ENCODE results near the gene ATG13. TPM values are rescaled to one million over a fixed set of nuclear protein-coding genes. Genes with fewer than 3 reads are reported as not detected.
"Not testable (repeated sequence)": the region's sequence is repeated elsewhere in the genome, so short reads cannot be mapped to it uniquely, and the experiment has no call there.

Gene ATG13
- total RNA-seq, 4 donors from 2014 or later: 68.8 to 94.3 (median 90.2) TPM

DNA sequence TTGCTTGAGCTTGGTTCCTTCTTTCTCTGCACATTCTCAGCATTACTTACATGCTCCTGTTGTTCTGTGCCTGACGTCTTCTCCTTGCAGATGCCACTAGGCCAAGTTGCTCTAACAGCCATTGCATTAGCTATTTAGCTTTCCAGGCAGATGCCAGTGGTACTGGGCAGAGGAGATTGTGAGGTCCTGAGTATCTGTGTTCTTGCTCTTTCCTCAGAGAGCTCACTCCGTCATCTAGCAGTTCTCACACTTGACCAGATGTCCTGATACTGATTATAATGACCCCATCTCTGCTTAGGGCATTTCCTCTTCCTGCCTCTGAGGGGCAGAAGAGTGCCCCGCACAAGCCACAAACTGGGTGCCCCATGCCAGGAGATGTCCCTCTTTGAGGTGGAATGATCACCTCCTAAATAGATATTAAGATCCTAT lies 52.4 kb downstream of the ATG13 start:
- H3K27me3 ChIP-seq: no peaks in the 10 kb centered on the region
- H3K4me1 ChIP-seq: peaks cover 25% of the 10 kb centered on the region
- peaks cover 95% of the 10 kb centered on the region for H3K36me3 ChIP-seq
- no peak overlapping the region for H3K4me3 ChIP-seq
- H3K9me3 ChIP-seq: no peaks in the 10 kb centered on the region
- no peak overlapping the region for H3K27ac ChIP-seq
- TF ChIP-seq POLR2AphosphoS5 (IDR thresholded peaks at IDR 0.05) (no peak), EP300 (IDR thresholded peaks at IDR 0.05) (no peak), POLR2A (IDR thresholded peaks at IDR 0.05) (no peak)
- TF ChIP-seq, protein P1, sequence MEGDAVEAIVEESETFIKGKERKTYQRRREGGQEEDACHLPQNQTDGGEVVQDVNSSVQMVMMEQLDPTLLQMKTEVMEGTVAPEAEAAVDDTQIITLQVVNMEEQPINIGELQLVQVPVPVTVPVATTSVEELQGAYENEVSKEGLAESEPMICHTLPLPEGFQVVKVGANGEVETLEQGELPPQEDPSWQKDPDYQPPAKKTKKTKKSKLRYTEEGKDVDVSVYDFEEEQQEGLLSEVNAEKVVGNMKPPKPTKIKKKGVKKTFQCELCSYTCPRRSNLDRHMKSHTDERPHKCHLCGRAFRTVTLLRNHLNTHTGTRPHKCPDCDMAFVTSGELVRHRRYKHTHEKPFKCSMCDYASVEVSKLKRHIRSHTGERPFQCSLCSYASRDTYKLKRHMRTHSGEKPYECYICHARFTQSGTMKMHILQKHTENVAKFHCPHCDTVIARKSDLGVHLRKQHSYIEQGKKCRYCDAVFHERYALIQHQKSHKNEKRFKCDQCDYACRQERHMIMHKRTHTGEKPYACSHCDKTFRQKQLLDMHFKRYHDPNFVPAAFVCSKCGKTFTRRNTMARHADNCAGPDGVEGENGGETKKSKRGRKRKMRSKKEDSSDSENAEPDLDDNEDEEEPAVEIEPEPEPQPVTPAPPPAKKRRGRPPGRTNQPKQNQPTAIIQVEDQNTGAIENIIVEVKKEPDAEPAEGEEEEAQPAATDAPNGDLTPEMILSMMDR (IDR thresholded peaks at IDR 0.05): no peak
- WGBS: 55% methylated on average over 3 of the region's 3 CpGs
- DNase-seq (ENCODE audit: low spot score in 2 of 2): peak; percentile 38 to 54

DNA sequence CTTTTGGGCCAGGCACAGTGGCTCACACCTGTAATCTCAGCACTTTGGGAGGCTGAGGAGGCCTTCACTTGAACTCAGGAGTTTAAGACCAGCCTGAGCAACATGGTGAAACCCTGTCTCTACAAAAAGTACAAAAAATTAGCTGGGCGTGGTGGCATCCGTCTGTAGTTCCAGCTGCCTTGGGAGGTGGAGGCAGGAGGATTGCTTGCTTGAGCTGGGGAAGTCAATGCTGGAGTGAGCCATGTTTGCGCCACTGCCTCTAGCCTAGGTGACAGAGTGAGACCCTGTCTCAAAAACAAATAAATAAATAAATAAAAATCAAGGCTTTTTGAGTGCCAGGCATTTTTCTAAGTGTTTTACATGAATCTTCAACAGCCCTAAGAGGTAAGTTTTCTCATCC lies 53.2 kb downstream of the ATG13 start:
- DNase-seq (ENCODE audit: low spot score in 2 of 2): peak in 1 of 2 donors; percentile 43
- H3K27me3 ChIP-seq, H3K27ac ChIP-seq, H3K4me3 ChIP-seq, H3K9me3 ChIP-seq: not testable (repeated sequence)
- Histone ChIP-seq H3K4me1 (peaks cover 33% of the 10 kb centered on the region), H3K36me3 (peaks cover 87% of the 10 kb centered on the region)
- WGBS: 89% methylated on average over 3 of the region's 3 CpGs

DNA sequence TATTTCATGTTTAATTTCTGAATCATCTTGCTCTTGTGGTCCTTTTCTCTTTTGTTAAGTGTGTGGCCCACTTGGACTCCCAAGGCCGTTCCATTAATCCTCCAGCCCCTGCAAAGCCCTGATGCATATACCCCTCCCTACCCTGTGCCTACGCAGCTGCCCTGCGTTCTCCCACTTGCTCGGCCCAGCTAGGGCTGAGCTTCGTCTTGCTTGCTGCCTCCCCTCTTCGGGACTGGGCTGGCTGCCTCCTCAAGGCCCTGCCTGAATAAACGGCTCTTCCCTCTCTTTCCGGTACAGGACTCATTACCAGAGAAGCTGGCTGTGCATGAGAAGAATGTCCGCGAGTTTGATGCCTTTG lies 54.6 kb downstream of the ATG13 start:
- peak; percentile 45 to 59 for DNase-seq (ENCODE audit: low spot score in 2 of 2)
- Histone ChIP-seq H3K36me3 (peaks cover 76% of the 10 kb centered on the region), H3K4me3 (no peak overlapping the region), H3K27ac (no peak overlapping the region), H3K9me3 (no peaks in the 10 kb centered on the region), H3K4me1 (peaks cover 42% of the 10 kb centered on the region), H3K27me3 (no peaks in the 10 kb centered on the region)
- TF ChIP-seq EP300 (IDR thresholded peaks at IDR 0.05): no peak
- no peak for TF ChIP-seq POLR2AphosphoS5 (IDR thresholded peaks at IDR 0.05)
- no peak for TF ChIP-seq POLR2A (IDR thresholded peaks at IDR 0.05)
- TF ChIP-seq, protein P1 (IDR thresholded peaks at IDR 0.05): no peak
- 85% methylated on average over 10 of the region's 10 CpGs for WGBS

DNA sequence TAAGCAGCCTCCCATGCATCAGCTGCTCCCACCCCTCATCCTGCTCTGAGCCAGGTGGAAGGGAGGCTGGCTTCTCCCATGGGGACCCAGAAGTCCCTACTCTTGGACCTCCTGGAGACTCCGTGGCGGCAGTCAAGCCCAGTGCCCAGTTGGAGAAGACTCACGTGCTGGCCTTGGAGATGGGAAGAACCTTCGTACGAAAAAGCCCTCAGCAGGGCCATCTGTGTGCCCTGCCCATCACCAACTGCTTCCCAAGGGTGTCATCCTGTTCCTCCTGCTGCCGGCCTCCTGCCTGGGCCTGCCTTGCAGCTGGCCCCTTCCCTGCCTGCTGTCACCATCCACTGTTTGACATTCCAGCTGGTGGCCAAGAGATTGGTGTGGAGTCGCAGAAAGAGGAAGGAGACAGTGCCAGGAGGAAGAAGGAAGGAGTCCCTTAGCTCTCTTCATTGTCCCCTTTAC lies 55.1 kb downstream of the ATG13 start:
- DNase-seq (ENCODE audit: low spot score in 2 of 2): peak in 1 of 2 donors; percentile 77
- H3K9me3 ChIP-seq: no peaks in the 10 kb centered on the region
- H3K27me3 ChIP-seq: no peaks in the 10 kb centered on the region
- no peak overlapping the region for H3K4me3 ChIP-seq
- TF ChIP-seq POLR2A (IDR thresholded peaks at IDR 0.05) (no peak), POLR2AphosphoS5 (IDR thresholded peaks at IDR 0.05) (no peak), EP300 (IDR thresholded peaks at IDR 0.05) (no peak)
- TF ChIP-seq, protein P1 (IDR thresholded peaks at IDR 0.05): no peak
- no peak overlapping the region for H3K27ac ChIP-seq
- 61% methylated on average over 7 of the region's 7 CpGs for WGBS
- H3K4me1 ChIP-seq: peaks cover 42% of the 10 kb centered on the region
- H3K36me3 ChIP-seq: peaks cover 76% of the 10 kb centered on the region

DNA sequence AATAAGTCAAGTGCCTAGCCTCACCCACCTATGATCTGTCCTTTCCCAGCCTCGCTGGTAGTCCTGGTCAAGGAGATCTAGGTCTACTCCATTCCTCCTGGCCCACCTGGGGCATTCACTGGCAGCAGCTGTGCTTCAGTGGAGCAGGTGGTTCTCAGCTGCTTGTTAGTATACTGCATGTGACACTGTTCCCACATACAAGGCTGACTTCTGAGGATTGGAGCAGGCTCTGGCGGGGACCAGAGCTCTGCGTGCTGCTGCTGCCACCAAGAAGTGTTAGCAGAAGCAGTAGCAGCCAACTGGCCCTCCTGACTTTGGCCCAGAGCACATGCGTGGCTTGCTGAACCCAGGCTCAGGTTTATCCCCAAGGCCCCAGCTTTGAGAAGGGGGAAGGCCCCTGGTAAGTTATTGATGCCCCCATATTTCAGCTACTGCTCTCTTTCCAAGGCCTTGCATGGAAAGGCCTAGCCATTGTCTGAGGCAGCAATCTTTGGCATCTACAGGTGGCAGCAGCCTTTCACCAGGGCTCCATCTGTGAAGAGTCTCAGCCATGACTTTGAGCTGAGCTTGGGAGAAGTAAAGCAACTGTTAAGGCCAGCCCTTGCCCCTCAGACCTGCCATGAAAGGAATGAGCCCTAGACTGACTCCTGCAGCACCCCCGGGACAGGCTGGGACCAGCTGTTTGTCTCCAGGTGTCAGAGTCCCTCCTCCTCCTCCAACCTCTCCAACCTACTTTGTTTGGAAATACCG lies 56.5 kb downstream of the ATG13 start:
- Histone ChIP-seq H3K4me3 (no peak overlapping the region), H3K27ac (peak overlapping the region; percentile 87), H3K4me1 (peaks cover 41% of the 10 kb centered on the region), H3K9me3 (no peaks in the 10 kb centered on the region), H3K27me3 (no peaks in the 10 kb centered on the region), H3K36me3 (peaks cover 76% of the 10 kb centered on the region)
- TF ChIP-seq EP300 (IDR thresholded peaks at IDR 0.05): no peak
- TF ChIP-seq, protein P1 (IDR thresholded peaks at IDR 0.05): no peak
- TF ChIP-seq POLR2AphosphoS5 (IDR thresholded peaks at IDR 0.05): no peak
- TF ChIP-seq POLR2A (IDR thresholded peaks at IDR 0.05): no peak
- WGBS: 72% methylated on average over 6 of the region's 6 CpGs
- peak in 1 of 2 donors; percentile 66 for DNase-seq (ENCODE audit: low spot score in 2 of 2)
